Loucy (cell line): ENCODE results near the gene CREG2.

ENCODE experiments used
- H2AFZ ChIP-seq: fragments of 200-600 bp; sonication (generic); 2 replicates; pipeline ENCODE4 v1.6.0; 2016; ENCODE audit warnings: antibody characterized with exemption, mild to moderate bottlenecking, low read length, moderate library complexity
- H3F3A ChIP-seq: fragments of 200-600 bp; 2 replicates; pipeline ENCODE4 v1.6.0; 2016; ENCODE audit warnings: antibody characterized with exemption, low read depth, mild to moderate bottlenecking
- H3K27me3 ChIP-seq: fragments of 200-600 bp; sonication (generic); 2 replicates; pipeline ENCODE4 v1.6.1; 2014; ENCODE audit warnings: low read length, mild to moderate bottlenecking; ENCODE audit not compliant: insufficient read depth, poor library complexity, severe bottlenecking
- H3K36me3 ChIP-seq: fragments of 200-600 bp; sonication (generic); 2 replicates; pipeline ENCODE4 v1.6.1; 2016; ENCODE audit warnings: low read length; ENCODE audit not compliant: insufficient read depth
- H3K4me1 ChIP-seq: fragments of 200-600 bp; sonication (generic); 2 replicates; pipeline ENCODE4 v1.5.1; 2014; ENCODE audit warnings: low read length, mild to moderate bottlenecking; ENCODE audit not compliant: insufficient read depth, poor library complexity, severe bottlenecking
- H3K4me2 ChIP-seq: fragments of 200-600 bp; sonication (generic); 2 replicates; pipeline ENCODE4 v1.6.0; 2014; ENCODE audit warnings: antibody characterized with exemption, low read length, low read depth, mild to moderate bottlenecking; ENCODE audit not compliant: poor library complexity, severe bottlenecking
- H3K4me3 ChIP-seq: fragments of 200-600 bp; sonication (generic); 2 replicates; pipeline ENCODE4 v1.5.1; 2014; ENCODE audit warnings: low read length, mild to moderate bottlenecking, mixed read lengths; ENCODE audit not compliant: poor library complexity, severe bottlenecking
- H3K79me2 ChIP-seq: fragments of 200-600 bp; sonication (generic); 2 replicates; pipeline ENCODE4 v1.6.1; 2014; ENCODE audit warnings: low read length; ENCODE audit not compliant: insufficient read depth
- H3K9ac ChIP-seq: fragments of 200-600 bp; sonication (generic); 2 replicates; pipeline ENCODE4 v1.6.0; 2014; ENCODE audit warnings: mild to moderate bottlenecking, low read depth, low read length, moderate library complexity; ENCODE audit not compliant: poor library complexity, severe bottlenecking
- H3K9me2 ChIP-seq: fragments of 200-600 bp; sonication (generic); replicated peaks from 2 replicates; pipeline ENCODE4 v1.6.1; 2016; ENCODE audit warnings: low read depth, low read length, mixed read lengths
- H3K9me3 ChIP-seq: fragments of 200-600 bp; sonication (generic); 2 replicates; pipeline ENCODE4 v1.6.1; 2014; ENCODE audit warnings: mild to moderate bottlenecking, antibody characterized with exemption, low read length, low read depth; ENCODE audit not compliant: insufficient read depth
- H4K20me1 ChIP-seq: fragments of 200-600 bp; sonication (generic); 2 replicates; pipeline ENCODE4 v1.6.0; 2014; ENCODE audit warnings: antibody characterized with exemption, low read length, mild to moderate bottlenecking; ENCODE audit not compliant: insufficient read depth, poor library complexity, severe bottlenecking
- CTCF ChIP-seq: fragments of 200-600 bp; sonication (generic); conservative IDR thresholded peaks from 2 replicates; pipeline ENCODE4 v1.5.1; 2014; ENCODE audit warnings: mild to moderate bottlenecking, antibody characterized with exemption, low read length
- EZH2phosphoT487 ChIP-seq: fragments of 200-600 bp; IDR thresholded peaks from 2 replicates; pipeline ENCODE4 v1.6.1; 2018; ENCODE audit warnings: antibody characterized with exemption, mild to moderate bottlenecking, moderate library complexity, borderline replicate concordance

CREG2 gene

DNA sequence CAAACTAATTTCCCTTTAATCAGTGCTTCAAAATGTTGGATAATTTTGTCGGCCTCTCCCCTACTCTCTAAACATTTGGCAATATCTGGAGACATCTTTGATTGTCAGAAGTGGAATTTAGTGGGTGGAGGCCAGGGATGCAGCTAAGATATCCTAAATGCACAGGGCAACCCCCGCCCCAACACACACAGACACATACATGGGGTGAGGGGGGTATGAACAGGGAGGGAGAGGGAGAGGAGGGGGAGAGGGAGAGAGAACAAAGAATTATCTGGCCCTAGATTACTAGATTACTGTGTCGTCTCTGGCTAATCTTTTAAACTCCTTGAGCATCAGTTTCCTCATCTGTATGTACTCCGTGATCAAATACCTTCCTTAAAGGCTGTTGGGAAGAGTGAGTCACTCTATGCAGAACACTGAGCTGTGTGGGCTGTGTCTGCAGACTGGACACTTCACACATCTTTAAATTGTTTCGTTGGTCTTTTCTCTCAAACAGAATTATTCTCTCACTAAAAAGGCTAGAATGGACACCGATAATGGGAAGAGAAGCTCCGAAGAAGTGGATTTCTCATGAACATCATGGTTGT lies 81.7 kb downstream of the CREG2 start:
- Histone ChIP-seq H3K4me2 (peak overlapping the region; percentile 97), H3K4me3 (peak overlapping the region; percentile 92), H3K4me1 (peaks cover 69% of the 10 kb centered on the region), H3K9me3 (no peaks in the 10 kb centered on the region), H4K20me1 (peaks cover 61% of the 10 kb centered on the region), H3K27me3 (no peaks in the 10 kb centered on the region), H3K36me3 (no peaks in the 10 kb centered on the region), H2AFZ (no peak overlapping the region), H3K79me2 (peaks cover 79% of the 10 kb centered on the region), H3K9me2 (no peaks in the 10 kb centered on the region), H3F3A (no peaks in the 10 kb centered on the region), H3K9ac (peak overlapping the region; percentile 89)
- TF ChIP-seq CTCF (no peak), EZH2phosphoT487 (no peak)

GRCh38 chr2:101305035-101305434 lies 82.3 kb downstream of the CREG2 start:
- Histone ChIP-seq H3K9me3 (no peaks in the 10 kb centered on the region), H3F3A (no peaks in the 10 kb centered on the region), H3K9me2 (no peaks in the 10 kb centered on the region), H3K4me1 (peaks cover 75% of the 10 kb centered on the region), H3K36me3 (no peaks in the 10 kb centered on the region), H3K4me2 (peak overlapping the region; percentile 97), H4K20me1 (peaks cover 66% of the 10 kb centered on the region), H3K9ac (peak overlapping the region; percentile 89), H3K79me2 (peaks cover 84% of the 10 kb centered on the region), H3K27me3 (no peaks in the 10 kb centered on the region), H3K4me3 (peak overlapping the region; percentile 92), H2AFZ (no peak overlapping the region)
- no peak for TF ChIP-seq CTCF
- TF ChIP-seq EZH2phosphoT487: no peak

DNA sequence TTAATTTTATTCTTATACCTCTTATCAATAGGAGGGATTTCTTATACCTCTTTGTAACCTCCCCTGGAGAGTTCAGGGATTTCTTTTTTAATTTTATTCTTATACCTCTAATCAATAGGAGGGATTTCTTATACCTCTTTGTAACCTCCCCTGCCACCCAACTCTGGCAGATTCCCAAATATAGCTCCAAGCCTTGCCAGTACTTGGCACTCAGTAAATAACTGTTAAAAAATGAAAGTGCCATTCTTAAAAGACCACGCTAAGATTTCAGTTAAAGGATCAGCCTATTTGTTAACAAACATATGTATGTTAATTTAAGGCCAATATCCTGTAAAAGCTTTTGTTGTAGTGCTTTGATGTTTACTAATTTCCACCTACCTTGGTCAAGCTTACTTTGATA lies 83.6 kb downstream of the CREG2 start:
- H3K9me3 ChIP-seq: no peaks in the 10 kb centered on the region
- H4K20me1 ChIP-seq: peaks cover 79% of the 10 kb centered on the region
- H3K9ac ChIP-seq: no peak overlapping the region
- peaks cover 78% of the 10 kb centered on the region for H3K4me1 ChIP-seq
- H3K27me3 ChIP-seq: no peaks in the 10 kb centered on the region
- no peaks in the 10 kb centered on the region for H3K9me2 ChIP-seq
- peak overlapping the region; percentile 92 for H3K4me3 ChIP-seq
- TF ChIP-seq CTCF: no peak
- no peak for TF ChIP-seq EZH2phosphoT487
- H3F3A ChIP-seq: no peaks in the 10 kb centered on the region
- H3K36me3 ChIP-seq: no peaks in the 10 kb centered on the region
- H3K4me2 ChIP-seq: peak overlapping the region; percentile 97
- no peak overlapping the region for H2AFZ ChIP-seq
- peaks cover 98% of the 10 kb centered on the region for H3K79me2 ChIP-seq
